Activated B cell treated with CpG ODN at 0.5 μM for 24 hours (primary cell): Measurements from ENCODE around the gene BLM. TPM values are rescaled to one million over a fixed set of nuclear protein-coding genes. Genes with fewer than 3 reads are reported as not detected.

ENCODE experiments used
- ATAC-seq: fragments of 200-7000 bp; cut with Tn5 transposase; one replicate; pipeline ENCODE4 v1.10.0; 2021; ENCODE audit warnings: low read depth, mild to moderate bottlenecking, moderate library complexity
- CTCF ChIA-PET: fragments of 350-600 bp; sonication (Branson Sonifier 250); formaldehyde crosslinking; loops from one replicate; lab custom pipeline; 2021; ENCODE audit warnings: antibody characterized with exemption; lab: Charles Lee
- POLR2A ChIA-PET: fragments of 350-600 bp; sonication (Branson Sonifier 250); formaldehyde crosslinking; loops from one replicate; lab custom pipeline; 2021; ENCODE audit warnings: antibody characterized with exemption; lab: Charles Lee
- DNase-seq: peaks from one replicate; pipeline ENCODE4 v3.0.0; 2022
- H3K27ac Mint-ChIP-seq: one replicate; pipeline ENCODE4 v1.8.0; 2020; ENCODE audit warnings: mixed read lengths
- H3K27me3 Mint-ChIP-seq: one replicate; pipeline ENCODE4 v1.8.0; 2021; ENCODE audit warnings: mixed read lengths
- H3K36me3 Mint-ChIP-seq: one replicate; pipeline ENCODE4 v1.8.0; 2021; ENCODE audit warnings: low read depth, mixed read lengths
- H3K4me1 Mint-ChIP-seq: one replicate; pipeline ENCODE4 v1.8.0; 2021; ENCODE audit warnings: mixed read lengths
- H3K4me3 Mint-ChIP-seq: one replicate; pipeline ENCODE4 v1.8.0; 2020; ENCODE audit warnings: mild to moderate bottlenecking, mixed read lengths
- H3K9me3 Mint-ChIP-seq: one replicate; pipeline ENCODE4 v1.8.0; 2020; ENCODE audit warnings: mixed read lengths
- intact Hi-C: fragments of 100-400 bp; cut with micrococcal nuclease; formaldehyde crosslinking; loops from one replicate; pipeline ENCODE4 v1.15.1; 2024
- total RNA-seq: library from RNA; stranded (reverse); gene quantifications from 2 replicates; pipeline ENCODE4 v1.2.3, GENCODE V29; 2022
- TF ChIP-seq, protein P1 (sequence below): fragments of 200-600 bp; IDR thresholded peaks from one replicate; pipeline ENCODE4 v1.8.0; 2022; ENCODE audit warnings: antibody characterized with exemption, mild to moderate bottlenecking

The BLM gene
- total RNA-seq, 1 donor from 2014 or later = 23.4 TPM

GRCh38 chr15:90808517-90809235 is 91.5 kb downstream of the BLM start:
- intact Hi-C loops = no loop called here
- H3K4me1 Mint-ChIP-seq = peaks cover 50% of the 10 kb centered on the region
- DNase-seq (no peak), ATAC-seq (peak; percentile 81)
- H3K27me3 Mint-ChIP-seq = no peaks in the 10 kb centered on the region
- TF ChIP-seq, protein P1, sequence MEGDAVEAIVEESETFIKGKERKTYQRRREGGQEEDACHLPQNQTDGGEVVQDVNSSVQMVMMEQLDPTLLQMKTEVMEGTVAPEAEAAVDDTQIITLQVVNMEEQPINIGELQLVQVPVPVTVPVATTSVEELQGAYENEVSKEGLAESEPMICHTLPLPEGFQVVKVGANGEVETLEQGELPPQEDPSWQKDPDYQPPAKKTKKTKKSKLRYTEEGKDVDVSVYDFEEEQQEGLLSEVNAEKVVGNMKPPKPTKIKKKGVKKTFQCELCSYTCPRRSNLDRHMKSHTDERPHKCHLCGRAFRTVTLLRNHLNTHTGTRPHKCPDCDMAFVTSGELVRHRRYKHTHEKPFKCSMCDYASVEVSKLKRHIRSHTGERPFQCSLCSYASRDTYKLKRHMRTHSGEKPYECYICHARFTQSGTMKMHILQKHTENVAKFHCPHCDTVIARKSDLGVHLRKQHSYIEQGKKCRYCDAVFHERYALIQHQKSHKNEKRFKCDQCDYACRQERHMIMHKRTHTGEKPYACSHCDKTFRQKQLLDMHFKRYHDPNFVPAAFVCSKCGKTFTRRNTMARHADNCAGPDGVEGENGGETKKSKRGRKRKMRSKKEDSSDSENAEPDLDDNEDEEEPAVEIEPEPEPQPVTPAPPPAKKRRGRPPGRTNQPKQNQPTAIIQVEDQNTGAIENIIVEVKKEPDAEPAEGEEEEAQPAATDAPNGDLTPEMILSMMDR = no peak
- POLR2A ChIA-PET = interaction anchor here (0.7 to 2.2 kb wide), 6 partner anchors 10 to 420 kb away, joined by 3 to 10 read pairs (median 6); partner anchors contain the start of genes HDDC3 and IQGAP1
- peaks cover 48% of the 10 kb centered on the region for H3K36me3 Mint-ChIP-seq
- H3K4me3 Mint-ChIP-seq = peak overlapping the region; percentile 79
- CTCF ChIA-PET = interaction anchor here (1.1 to 4.0 kb wide), 6 partner anchors 9 to 489 kb away, joined by 3 to 24 read pairs (median 4); partner anchors contain the start of gene UNC45A
- H3K9me3 Mint-ChIP-seq = no peaks in the 10 kb centered on the region
- peak overlapping the region; percentile 57 for H3K27ac Mint-ChIP-seq

DNA sequence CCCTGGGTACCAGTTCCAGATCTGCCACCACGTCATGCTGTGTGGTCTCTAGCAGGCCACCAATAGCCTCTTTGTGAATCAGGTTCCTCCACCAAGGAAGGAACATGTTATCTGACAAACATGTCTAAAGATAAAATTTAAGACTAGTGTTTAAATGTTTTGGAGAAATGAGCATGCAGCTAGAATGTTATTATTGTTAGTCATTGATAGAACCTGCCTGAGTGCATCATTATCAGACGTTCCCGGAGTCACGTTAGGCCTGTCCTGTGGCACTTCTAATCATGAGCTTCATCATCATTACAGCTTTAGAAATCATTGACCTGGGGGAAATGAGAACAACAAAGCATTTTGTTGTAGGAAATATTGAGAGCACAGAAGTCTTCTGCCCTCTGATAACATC is 92.4 kb downstream of the BLM start:
- H3K36me3 Mint-ChIP-seq = peaks cover 41% of the 10 kb centered on the region
- H3K27ac Mint-ChIP-seq = no peak overlapping the region
- intact Hi-C loops = no loop called here
- no peaks in the 10 kb centered on the region for H3K27me3 Mint-ChIP-seq
- no peaks in the 10 kb centered on the region for H3K9me3 Mint-ChIP-seq
- peaks cover 55% of the 10 kb centered on the region for H3K4me1 Mint-ChIP-seq
- H3K4me3 Mint-ChIP-seq = no peak overlapping the region
- ChIA-PET CTCF (interaction anchor here (0.6 to 2.1 kb wide), 2 partner anchors 14 to 162 kb away, joined by 4 read pairs; no protein-coding TSS in a partner anchor), POLR2A (no interaction called here)
- ATAC-seq = no peak
- TF ChIP-seq, protein P1 = no peak
- no peak for DNase-seq

GRCh38 chr15:90810354-90810753 is 93.2 kb downstream of the BLM start:
- Mint-ChIP-seq H3K27ac (no peak overlapping the region), H3K36me3 (peaks cover 46% of the 10 kb centered on the region), H3K9me3 (no peaks in the 10 kb centered on the region), H3K27me3 (no peaks in the 10 kb centered on the region), H3K4me1 (peaks cover 63% of the 10 kb centered on the region), H3K4me3 (no peak overlapping the region)
- no peak for DNase-seq
- ATAC-seq = peak; percentile 17
- ChIA-PET POLR2A (interaction anchor here (0.6 kb wide), 1 partner anchor 215 kb away, joined by 3 read pairs; no protein-coding TSS in a partner anchor), CTCF (interaction anchor here (1.7 to 2.0 kb wide), 2 partner anchors 75 to 163 kb away, joined by 6 to 14 read pairs; no protein-coding TSS in a partner anchor)
- TF ChIP-seq, protein P1 = no peak
- intact Hi-C loops = no loop called here

GRCh38 chr15:90812171-90812957 is 95.2 kb downstream of the BLM start:
- H3K36me3 Mint-ChIP-seq = peaks cover 44% of the 10 kb centered on the region
- intact Hi-C loops = no loop called here

More at GRCh38 chr15:90812171-90812957, 95.2 kb downstream of the BLM start:
- ChIA-PET CTCF (interaction anchor here (2.0 kb wide), 1 partner anchor 165 kb away, joined by 6 read pairs; no protein-coding TSS in a partner anchor), POLR2A (interaction anchor here (0.6 kb wide), 2 partner anchors 32 to 33 kb away, joined by 3 read pairs; no protein-coding TSS in a partner anchor)
- TF ChIP-seq, protein P1 = no peak
- no peak for DNase-seq
- Mint-ChIP-seq H3K4me1 (peaks cover 67% of the 10 kb centered on the region), H3K9me3 (no peaks in the 10 kb centered on the region), H3K27ac (no peak overlapping the region), H3K27me3 (no peaks in the 10 kb centered on the region), H3K4me3 (no peak overlapping the region)
- no peak for ATAC-seq
